WI38 (cell line): ENCODE data around the gene APLP1.

Source experiments
- H3K4me3 ChIP-seq: 2 replicates; pipeline ENCODE4 v1.5.1; 2011; ENCODE audit warnings: low read depth, mild to moderate bottlenecking, control low read depth, low read length
- TF ChIP-seq, protein P1 (sequence below): IDR thresholded peaks from 2 replicates; pipeline ENCODE4 v1.5.1; 2012; ENCODE audit warnings: low read depth, mild to moderate bottlenecking, control low read depth, low read length

Gene APLP1

DNA sequence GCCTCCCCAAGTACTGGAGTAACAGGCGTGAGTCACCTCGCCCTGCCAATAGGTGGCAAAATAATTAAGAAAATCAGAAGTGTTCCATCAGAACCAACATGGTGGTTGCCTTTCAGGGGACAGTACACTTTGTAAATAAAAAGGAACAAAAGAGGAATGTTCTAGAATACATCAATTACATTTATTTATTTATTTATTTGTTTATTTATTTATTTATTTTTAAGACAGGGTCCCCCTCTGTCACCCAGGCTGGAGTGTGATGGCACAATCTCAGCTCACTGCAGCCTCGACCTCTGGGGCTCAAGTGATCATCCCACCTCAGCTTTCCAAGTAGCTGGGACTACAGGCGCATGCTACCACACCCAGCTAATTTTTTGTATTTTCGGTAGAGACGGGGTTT lies 52.6 kb downstream of the APLP1 start:
- TF ChIP-seq, protein P1, sequence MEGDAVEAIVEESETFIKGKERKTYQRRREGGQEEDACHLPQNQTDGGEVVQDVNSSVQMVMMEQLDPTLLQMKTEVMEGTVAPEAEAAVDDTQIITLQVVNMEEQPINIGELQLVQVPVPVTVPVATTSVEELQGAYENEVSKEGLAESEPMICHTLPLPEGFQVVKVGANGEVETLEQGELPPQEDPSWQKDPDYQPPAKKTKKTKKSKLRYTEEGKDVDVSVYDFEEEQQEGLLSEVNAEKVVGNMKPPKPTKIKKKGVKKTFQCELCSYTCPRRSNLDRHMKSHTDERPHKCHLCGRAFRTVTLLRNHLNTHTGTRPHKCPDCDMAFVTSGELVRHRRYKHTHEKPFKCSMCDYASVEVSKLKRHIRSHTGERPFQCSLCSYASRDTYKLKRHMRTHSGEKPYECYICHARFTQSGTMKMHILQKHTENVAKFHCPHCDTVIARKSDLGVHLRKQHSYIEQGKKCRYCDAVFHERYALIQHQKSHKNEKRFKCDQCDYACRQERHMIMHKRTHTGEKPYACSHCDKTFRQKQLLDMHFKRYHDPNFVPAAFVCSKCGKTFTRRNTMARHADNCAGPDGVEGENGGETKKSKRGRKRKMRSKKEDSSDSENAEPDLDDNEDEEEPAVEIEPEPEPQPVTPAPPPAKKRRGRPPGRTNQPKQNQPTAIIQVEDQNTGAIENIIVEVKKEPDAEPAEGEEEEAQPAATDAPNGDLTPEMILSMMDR: no peak
- H3K4me3 ChIP-seq: no peak overlapping the region

DNA sequence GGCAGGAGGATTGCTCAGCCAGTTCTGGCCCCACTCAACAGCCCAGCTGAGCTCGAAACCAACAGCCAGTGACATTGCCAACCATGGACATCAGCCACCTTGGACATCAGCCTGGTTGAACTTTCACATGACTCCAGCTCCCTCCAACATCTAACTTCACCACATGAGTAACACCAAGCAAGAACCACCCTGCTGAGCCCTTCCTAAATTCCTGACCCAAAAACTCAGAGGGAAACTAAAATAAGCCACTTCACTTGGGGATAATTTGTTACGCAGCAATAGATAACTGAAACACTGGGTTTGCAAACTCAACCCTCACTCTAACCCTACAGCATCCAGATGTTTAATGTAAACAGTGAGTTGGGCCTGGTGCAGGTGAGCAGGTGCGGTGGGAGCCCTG lies 57.1 kb downstream of the APLP1 start:
- TF ChIP-seq, protein P1: no peak
- no peak overlapping the region for H3K4me3 ChIP-seq

DNA sequence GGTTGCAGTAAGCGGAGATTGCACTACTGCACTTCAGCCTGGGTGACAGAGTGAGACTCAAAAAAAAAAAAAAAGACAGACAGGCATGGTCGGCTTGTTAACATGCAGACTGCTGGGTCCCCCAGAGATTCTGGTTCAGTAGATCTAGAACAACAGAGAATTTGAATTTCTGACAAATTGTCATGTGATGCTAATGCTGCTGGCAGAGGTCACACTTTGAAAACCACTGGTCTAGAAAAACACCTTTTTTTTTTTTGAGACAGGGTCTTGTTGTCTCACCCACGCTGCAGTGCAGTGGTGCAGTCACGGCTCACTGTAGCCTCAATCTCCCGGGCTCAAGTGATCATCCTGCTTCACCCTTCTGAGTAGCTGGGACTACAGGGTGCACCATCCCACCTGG lies 60.1 kb downstream of the APLP1 start:
- TF ChIP-seq, protein P1: no peak
- no peak overlapping the region for H3K4me3 ChIP-seq
